Measurements from ENCODE around the gene DAP. TPM values are rescaled to one million over a fixed set of nuclear protein-coding genes. Genes with fewer than 3 reads are reported as not detected.

DAP gene
- total RNA-seq, 1 experiment from 2014 or later = 47.2 TPM

DNA sequence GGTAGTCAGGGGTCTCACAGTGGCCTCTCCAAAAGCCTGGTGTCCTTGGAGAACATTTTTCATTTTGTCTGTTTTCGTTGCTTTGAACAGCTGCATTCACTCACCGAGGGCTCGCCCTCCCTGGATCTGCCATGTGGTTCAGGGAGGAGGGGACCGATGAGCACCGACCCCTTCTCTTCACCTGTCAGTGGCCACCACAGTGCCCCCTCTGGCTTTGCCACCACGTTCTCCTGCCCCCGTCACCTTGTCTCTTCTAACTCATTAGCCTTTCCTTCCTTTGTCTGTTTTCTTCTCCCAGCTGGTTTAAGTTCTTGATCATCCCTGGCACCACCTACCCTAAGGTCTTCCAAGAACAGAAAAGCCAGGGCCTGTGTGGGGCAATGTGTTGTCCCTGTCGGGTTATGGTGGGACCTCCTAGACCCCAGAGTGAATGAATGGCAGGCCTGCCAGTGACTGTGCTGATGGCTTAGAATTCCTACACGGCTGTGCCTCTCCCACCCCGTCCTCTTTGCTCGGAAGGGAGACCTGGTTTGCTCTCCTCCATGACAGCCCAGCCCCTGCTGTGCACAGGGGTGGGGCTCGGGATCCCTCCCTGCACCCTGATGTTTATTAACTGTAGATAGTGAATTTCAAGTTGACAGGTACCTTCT lies 107.2 kb downstream of the DAP start:
- Histone ChIP-seq H2BK20ac (ENCODE audit: low read depth, low read length, poor library complexity, severe bottlenecking) (no peak overlapping the region), H4K8ac (replicated peaks; ENCODE audit: insufficient read length, low read depth, low read length) (no peak overlapping the region), H3K79me2 (ENCODE audit: insufficient read depth, low read length) (no peaks in the 10 kb centered on the region), H4K5ac (ENCODE audit: insufficient read length, low read depth, low read length) (no peak overlapping the region), H3K9me3 (ENCODE audit: control insufficient read depth, low read depth, low read length) (no peaks in the 10 kb centered on the region), H4K20me1 (ENCODE audit: control insufficient read depth, insufficient read depth, insufficient read length) (no peaks in the 10 kb centered on the region), H3K79me1 (ENCODE audit: insufficient read depth, low read depth, low read length, poor library complexity, severe bottlenecking) (no peaks in the 10 kb centered on the region), H2BK15ac (ENCODE audit: low read depth, low read length) (no peak overlapping the region), H3K18ac (ENCODE audit: insufficient read length, low read depth, low read length) (no peak overlapping the region), H2AK5ac (ENCODE audit: insufficient read length, low read length) (no peak overlapping the region), H3K56ac (ENCODE audit: insufficient read length, low read depth, low read length) (no peak overlapping the region), H3K4me1 (ENCODE audit: insufficient read depth, low read length) (no peaks in the 10 kb centered on the region; the same call in 1 of the 2 replicates), H3K23me2 (ENCODE audit: insufficient read length, low read depth, low read length, poor library complexity, severe bottlenecking) (no peaks in the 10 kb centered on the region), H3T11ph (ENCODE audit: low read length) (no peak overlapping the region), H2BK120ac (ENCODE audit: low read depth, low read length, poor library complexity, severe bottlenecking) (no peak overlapping the region), H4K91ac (ENCODE audit: insufficient read length, low read depth, low read length) (no peak overlapping the region), H2BK5ac (ENCODE audit: insufficient read length, low read length) (no peak overlapping the region), H3K23ac (ENCODE audit: insufficient read length, low read depth, low read length) (no peak overlapping the region), H3K9ac (ENCODE audit: extremely low read depth, insufficient read length, low read length) (no peak overlapping the region), H3K14ac (ENCODE audit: insufficient read depth, low read length) (no peak overlapping the region; the same call in 1 of the 2 replicates), H3K4me2 (ENCODE audit: insufficient read depth, insufficient read length, low read length) (no peak overlapping the region), H2BK12ac (ENCODE audit: insufficient read length, low read depth, low read length) (no peak overlapping the region), H3K27me3 (ENCODE audit: insufficient read depth, low read length) (no peaks in the 10 kb centered on the region), H3K27ac (ENCODE audit: insufficient read length, low read depth, low read length) (no peak overlapping the region), H3K4ac (ENCODE audit: low read depth, low read length) (no peak overlapping the region), H2AFZ (ENCODE audit: low read length) (no peak overlapping the region)
- no peak for DNase-seq
- TF ChIP-seq, protein P1, sequence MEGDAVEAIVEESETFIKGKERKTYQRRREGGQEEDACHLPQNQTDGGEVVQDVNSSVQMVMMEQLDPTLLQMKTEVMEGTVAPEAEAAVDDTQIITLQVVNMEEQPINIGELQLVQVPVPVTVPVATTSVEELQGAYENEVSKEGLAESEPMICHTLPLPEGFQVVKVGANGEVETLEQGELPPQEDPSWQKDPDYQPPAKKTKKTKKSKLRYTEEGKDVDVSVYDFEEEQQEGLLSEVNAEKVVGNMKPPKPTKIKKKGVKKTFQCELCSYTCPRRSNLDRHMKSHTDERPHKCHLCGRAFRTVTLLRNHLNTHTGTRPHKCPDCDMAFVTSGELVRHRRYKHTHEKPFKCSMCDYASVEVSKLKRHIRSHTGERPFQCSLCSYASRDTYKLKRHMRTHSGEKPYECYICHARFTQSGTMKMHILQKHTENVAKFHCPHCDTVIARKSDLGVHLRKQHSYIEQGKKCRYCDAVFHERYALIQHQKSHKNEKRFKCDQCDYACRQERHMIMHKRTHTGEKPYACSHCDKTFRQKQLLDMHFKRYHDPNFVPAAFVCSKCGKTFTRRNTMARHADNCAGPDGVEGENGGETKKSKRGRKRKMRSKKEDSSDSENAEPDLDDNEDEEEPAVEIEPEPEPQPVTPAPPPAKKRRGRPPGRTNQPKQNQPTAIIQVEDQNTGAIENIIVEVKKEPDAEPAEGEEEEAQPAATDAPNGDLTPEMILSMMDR (conservative IDR thresholded peaks at IDR 0.05) = no peak
- no CpG with 5 or more reads among the region's 12 CpGs for WGBS (ENCODE audit: extremely low coverage, insufficient read length, low lambda C conversion rate)
- Mint-ChIP-seq H3K27me3 (ENCODE audit: low read depth) (no peaks in the 10 kb centered on the region), H3K27ac (no peak overlapping the region; a peak in 1 of 7 replicates), H3K4me3 (no peak overlapping the region), H3K4me1 (peaks cover 19 to 28% of the 10 kb centered on the region in 2 experiments), H3K9me3 (no peaks in the 10 kb centered on the region), H3K36me3 (ENCODE audit: insufficient read depth in 1 of 3, low read depth in 3 of 3) (no peaks in the 10 kb centered on the region; a peak in 1 of 7 replicates)

All from H9 (cell line).